HepG2 (cell line): Measurements from ENCODE around the gene ATN1. TPM values are rescaled to one million over a fixed set of nuclear protein-coding genes. Genes with fewer than 3 reads are reported as not detected.

Source experiments
- ATAC-seq: fragments of 200-7000 bp; cut with Tn5 transposase; 3 replicates; pipeline ENCODE4 v1.9.1; 2020; ENCODE audit warnings: mild to moderate bottlenecking, moderate library complexity
- BruUV-seq: library from RNA; stranded (reverse); fragments of 400-500 nt; replicated peaks from 2 replicates; lab custom pipeline; 2021; lab: Mats Ljungman, UMichigan
- CTCF ChIA-PET: fragments of 300-600 bp; formaldehyde crosslinking; extraction: SDS; loops from one replicate; lab custom pipeline; 2021; ENCODE audit warnings: low total read pairs, inconsistent platforms, low intra/inter-chr PET ratio; lab: Yijun Ruan, JAX
- POLR2A ChIA-PET: fragments of 350-600 bp; sonication (Branson Sonifier 250); formaldehyde crosslinking; loops from one replicate; lab custom pipeline; 2020; ENCODE audit warnings: antibody characterized with exemption, inconsistent platforms; lab: Yijun Ruan, JAX
- DNase-seq: peaks from one replicate; pipeline ENCODE4 v3.0.0-alpha.2; 2015; ENCODE audit warnings: low spot score
- FAIRE-seq: peaks from 3 replicates; lab custom pipeline; 2011; peaks lifted over from hg19 to GRCh38; lab: Jason Lieb, UNC
- H2AFZ ChIP-seq: one replicate; pipeline ENCODE4 v1.6.1; 2011; ENCODE audit warnings: low read length, inconsistent platforms
- H3K27ac ChIP-seq: fragments of 300-600 bp; 3 replicates; pipeline ENCODE4 v1.8.0; 2011; ENCODE audit warnings: mixed run types, mild to moderate bottlenecking, mixed read lengths, low read length, inconsistent platforms; ENCODE audit not compliant: insufficient read depth; ENCODE audit errors: extremely low read length
- H3K27me3 ChIP-seq, 2 experiments: fragments of 200-600 bp in 1 of 2; 2 replicates in 1 of 2; 3 replicates in 1 of 2; pipeline versions ENCODE4 v1.6.0 to v1.8.0; 2011; ENCODE audit warnings: low read length in 2 of 2, mild to moderate bottlenecking in 2 of 2, moderate library complexity in 2 of 2, inconsistent platforms in 1 of 2; ENCODE audit not compliant: insufficient read depth in 2 of 2, control insufficient read depth in 1 of 2
- H3K36me3 ChIP-seq, 2 experiments: fragments of 200-600 bp in 1 of 2; replicated peaks in 1 of 2; 2 replicates in 1 of 2; 3 replicates in 1 of 2; pipeline versions ENCODE4 v1.5.1 to v1.8.0; 2011; ENCODE audit warnings: low read length in 2 of 2, inconsistent platforms in 1 of 2; ENCODE audit not compliant: insufficient read depth in 2 of 2, control insufficient read depth in 1 of 2
- H3K4me1 ChIP-seq: 2 replicates; pipeline ENCODE4 v1.5.1; 2012; ENCODE audit warnings: low read length, inconsistent platforms; ENCODE audit not compliant: insufficient read depth
- H3K4me2 ChIP-seq: 2 replicates; pipeline ENCODE4 v1.6.0; 2011; ENCODE audit warnings: low read depth, low read length, inconsistent platforms
- H3K4me3 ChIP-seq, 3 experiments: fragments of 200-600 bp in 1 of 3; sonication (generic), shearing (Covaris generic) in 1 of 3; replicated peaks in 1 of 3; 2 replicates each; pipeline ENCODE4 v1.5.1; 2011 to 2016; ENCODE audit warnings: low read length in 3 of 3, inconsistent platforms in 2 of 3, low read depth in 2 of 3, mild to moderate bottlenecking in 2 of 3, control low read depth in 1 of 3, mixed read lengths in 1 of 3; ENCODE audit not compliant: insufficient read depth in 1 of 3
- H3K79me2 ChIP-seq: one replicate; pipeline ENCODE4 v1.6.1; 2011; ENCODE audit warnings: low read length, inconsistent platforms; ENCODE audit not compliant: insufficient read depth
- H3K9ac ChIP-seq: 2 replicates; pipeline ENCODE4 v1.6.0; 2011; ENCODE audit warnings: mild to moderate bottlenecking, low read depth, low read length, inconsistent platforms; ENCODE audit not compliant: insufficient read depth
- H3K9me3 ChIP-seq: 2 replicates; pipeline ENCODE4 v1.5.1; 2012; ENCODE audit warnings: mild to moderate bottlenecking, low read length
- H4K20me1 ChIP-seq: 2 replicates; pipeline ENCODE4 v1.6.0; 2011; ENCODE audit warnings: inconsistent platforms, mild to moderate bottlenecking, low read length, moderate library complexity; ENCODE audit not compliant: insufficient read depth
- AHR ChIP-seq: IDR thresholded peaks from 2 replicates; pipeline ENCODE4 v1.6.1; 2018; ENCODE audit warnings: missing genetic modification reagents, missing compliant biosample characterization
- AKNA ChIP-seq: sonication (generic); formaldehyde crosslinking; IDR thresholded peaks from 2 replicates; pipeline ENCODE4 v1.4.0; 2020; ENCODE audit warnings: missing genetic modification reagents, borderline replicate concordance
- EZH2 ChIP-seq: conservative IDR thresholded peaks from 2 replicates; pipeline ENCODE4 v1.6.1; 2012; ENCODE audit warnings: mild to moderate bottlenecking, low read depth, low read length, moderate library complexity
- GFI1 ChIP-seq: sonication (generic); formaldehyde crosslinking; IDR thresholded peaks from 2 replicates; pipeline ENCODE4 v1.5.0; 2020; ENCODE audit warnings: missing genetic modification reagents, mild to moderate bottlenecking, borderline replicate concordance
- MNT ChIP-seq: fragments of 450-650 bp; IDR thresholded peaks from 2 replicates; pipeline ENCODE4 v1.6.1; 2016
- NONO ChIP-seq, 2 experiments: fragments of 450-650 bp in 1 of 2; sonication (generic) in 1 of 2; formaldehyde crosslinking in 1 of 2; IDR thresholded peaks in 1 of 2; conservative IDR thresholded peaks in 1 of 2; 2 replicates each; pipeline versions ENCODE4 v1.6.1 to v1.8.0; 2017 to 2022; ENCODE audit warnings: mild to moderate bottlenecking in 1 of 2, missing genetic modification reagents in 1 of 2, moderate library complexity in 1 of 2
- POLR2A ChIP-seq, 2 experiments: IDR thresholded peaks; 2 replicates each; pipeline ENCODE4 v1.6.1; 2011; ENCODE audit warnings: low read depth in 2 of 2, low read length in 2 of 2, mild to moderate bottlenecking in 1 of 2, moderate library complexity in 1 of 2; ENCODE audit not compliant: insufficient read depth in 1 of 2
- TEAD3 ChIP-seq: optimal IDR thresholded peaks from 2 replicates; pipeline ENCODE3; 2016; ENCODE audit warnings: borderline replicate concordance
- ZBTB49 ChIP-seq: sonication (generic); formaldehyde crosslinking; IDR thresholded peaks from 2 replicates; pipeline ENCODE4 v1.4.0; 2020; ENCODE audit warnings: missing genetic modification reagents, borderline replicate concordance
- ZBTB7A ChIP-seq: sonication (generic); formaldehyde crosslinking; IDR thresholded peaks from 2 replicates; pipeline ENCODE4 v1.8.0; 2022; ENCODE audit warnings: mild to moderate bottlenecking, missing genetic modification reagents
- ZFP1 ChIP-seq: IDR thresholded peaks from 2 replicates; pipeline ENCODE4 v1.6.1; 2016
- ZNF572 ChIP-seq: sonication (generic); formaldehyde crosslinking; IDR thresholded peaks from 2 replicates; pipeline ENCODE4 v1.5.1; 2020; ENCODE audit warnings: mild to moderate bottlenecking, missing genetic modification reagents
- ZNF747 ChIP-seq: sonication (generic); formaldehyde crosslinking; IDR thresholded peaks from 2 replicates; pipeline ENCODE4 v1.8.1; 2023; ENCODE audit warnings: missing genetic modification reagents, mild to moderate bottlenecking, borderline replicate concordance
- WGBS: methylation state at CpG from one replicate; pipeline ENCODE4 v1.1.6; 2017; ENCODE audit warnings: low lambda C conversion rate; 5-methylcytosine and 5-hydroxymethylcytosine counted together
- in situ Hi-C: cut with HindIII; loops from 2 replicates; pipeline ENCODE4 v1.10.0; 2017; ENCODE audit warnings: low pct_unique_long_range_greater_than_20kb; ENCODE audit not compliant: extremely low pct_ligation_motif_present
- intact Hi-C: fragments of 100-400 bp; cut with micrococcal nuclease; formaldehyde crosslinking; loops from one replicate; pipeline ENCODE4 v1.10.0; 2022; ENCODE audit not compliant: unreplicated experiment
- polyA plus RNA-seq, 8 experiments: library from polyadenylated mRNA; depleted of rRNA in 3 of 8; stranded (reverse) in 7 of 8; unstranded in 1 of 8; fragments of >200 nt; fragmentation: Illumina TruSeq in 4 of 8; extraction: Trizol in 4 of 8; gene quantifications; 2 replicates each; pipeline versions ENCODE4 v1.2.1 to v1.2.3, GENCODE V29; 2011 to 2016; ENCODE audit warnings: low read depth in 4 of 8, missing spikeins in 1 of 8, mixed read lengths in 1 of 8; ENCODE audit not compliant: insufficient read depth in 1 of 8
- total RNA-seq, 5 experiments: library from RNA; depleted of rRNA; stranded (reverse); fragments of >200 nt; fragmentation: Illumina TruSeq; extraction: Trizol; gene quantifications; 2 replicates each; pipeline ENCODE4 v1.2.3, GENCODE V29; 2016; ENCODE audit warnings: low read depth in 1 of 5

The ATN1 gene
- total and polyA plus RNA-seq, 2 of the 13 experiments (the other 11 are each of a cell fraction or from before 2014, with no cell fraction given), result 2.1 to 8.6 TPM

- H3K9ac ChIP-seq, result no peak overlapping the region
- CTCF ChIA-PET, result interaction anchor here (2.5 kb wide), 1 partner anchor 70 kb away, joined by 14 read pairs; no protein-coding TSS in a partner anchor
- TF ChIP-seq GFI1 (CRISPR knock-in tag) (no peak), ZNF572 (CRISPR knock-in tag) (no peak), TEAD3 (CRISPR knock-in tag) (no peak), ZFP1 (CRISPR knock-in tag) (no peak), AKNA (no peak), ZBTB7A (no peak), MNT (no peak), POLR2A (IDR thresholded peaks at IDR 0.05; ENCODE audit: insufficient read depth in 1 of 2, low read depth in 2 of 2, low read length in 2 of 2) (no peak), EZH2 (no peak), AHR (CRISPR knock-in tag) (no peak), NONO (IDR thresholded peaks at IDR 0.05) (no peak), NONO (CRISPR knock-in tag; conservative IDR thresholded peaks at IDR 0.05) (no peak), ZBTB49 (CRISPR knock-in tag) (no peak), ZNF747 (CRISPR knock-in tag) (no peak)
Measured at GRCh38 chr12:6939191-6939540, 11.4 kb downstream of the ATN1 start.

More at GRCh38 chr12:6939191-6939540, 11.4 kb downstream of the ATN1 start:
- Histone ChIP-seq H3K9me3 (no peaks in the 10 kb centered on the region), H3K36me3 (peaks cover 3 to 27% of the 10 kb centered on the region in 2 experiments), H3K79me2 (no peaks in the 10 kb centered on the region), H3K4me3 (no peak overlapping the region), H3K27me3 (no peaks in the 10 kb centered on the region), H3K27ac (no peak overlapping the region), H3K4me1 (peaks cover 33% of the 10 kb centered on the region), H4K20me1 (no peaks in the 10 kb centered on the region), H2AFZ (no peak overlapping the region), H3K4me2 (no peak overlapping the region)
- intact Hi-C loops (loop anchor here (2.0 kb wide), 1 partner anchor 14 kb away; no protein-coding TSS in a partner anchor), in situ Hi-C loops (no loop called here)
- POLR2A ChIA-PET, result interaction anchor here (1.0 to 4.6 kb wide), 5 partner anchors 8 to 87 kb away, joined by 3 to 30 read pairs (median 10); partner anchors contain the start of genes SPSB2 and USP5
- FAIRE-seq, result no peak
- ATAC-seq, result no peak
- no TSS peak for BruUV-seq
- WGBS, result 92% methylated on average over 2 of the region's 2 CpGs
- no peak for DNase-seq
